ENCODE data around the gene TTC28. TPM values are rescaled to one million over a fixed set of nuclear protein-coding genes. Genes with fewer than 3 reads are reported as not detected.

TTC28 gene
- total RNA-seq, 8 experiments from 2014 or later: 19.2 to 51.4 (median 26.6) TPM

DNA sequence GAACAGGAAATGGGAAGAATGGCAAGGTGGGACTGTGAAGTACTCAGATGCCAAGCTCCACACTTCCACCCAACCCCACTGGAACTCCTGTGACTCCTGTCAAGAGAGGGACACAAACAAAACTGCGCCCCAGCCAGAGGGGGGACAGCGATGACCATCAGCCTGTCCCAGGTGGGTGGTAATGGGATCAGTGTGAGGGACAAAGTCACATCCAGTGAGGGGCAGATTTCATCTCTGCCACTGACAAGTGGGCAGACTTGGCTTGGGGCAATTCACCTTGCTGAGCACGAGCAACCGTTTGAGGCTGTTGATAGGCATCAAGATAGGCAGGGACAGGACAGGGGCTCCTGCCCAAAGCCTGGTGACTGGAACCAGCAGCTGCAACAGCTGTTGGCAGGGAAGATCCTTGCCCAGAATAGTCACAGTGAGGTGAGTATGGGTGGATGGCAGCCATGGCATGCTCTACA lies 655.2 kb downstream of the TTC28 start:
- in situ Hi-C loops (cut with MboI; ENCODE audit: low pct_unique_long_range_greater_than_20kb in 2 of 9, low sequenced_read_pairs in 9 of 9, unreplicated experiment in 9 of 9): loop anchor here in 3 of 9 experiments (25.0 kb wide), 2 partner anchors 137 to 563 kb away; no protein-coding TSS in a partner anchor
- no peak overlapping the region for H3K4me3 ChIP-seq
- H3K4me1 ChIP-seq (replicated peaks in 1 of 2): peaks cover 61 to 62% of the 10 kb centered on the region in 2 donors
- ATAC-seq (replicated peaks in 6 of 8): no peak
- WGBS, 10 experiments: 75 to 100% (median 95%) methylated on average over 1 to 2 of the region's 4 CpGs; no CpG with 5 or more reads in 4 of the 10 experiments
- no peak overlapping the region for H3K27ac ChIP-seq

- in situ Hi-C loops (cut with MboI; ENCODE audit: low pct_unique_long_range_greater_than_20kb in 2 of 9, low sequenced_read_pairs in 9 of 9, unreplicated experiment in 9 of 9): loop anchor here in 3 of 9 experiments (25.0 kb wide), 2 partner anchors 136 to 564 kb away; no protein-coding TSS in a partner anchor
- 67 to 80% methylated on average over 1 of the region's 5 CpGs; no CpG with 5 or more reads in 8 of the 10 experiments for WGBS, 10 experiments
- Histone ChIP-seq H3K27ac (no peak overlapping the region), H3K4me3 (no peak overlapping the region), H3K4me1 (replicated peaks in 1 of 2) (peaks cover 56 to 62% of the 10 kb centered on the region in 2 donors)
- no peak for ATAC-seq (replicated peaks in 6 of 8)
These were observed 655.9 kb downstream of the TTC28 start for GRCh38 chr22:28023774-28024173.

GRCh38 chr22:28023036-28023435 lies 656.6 kb downstream of the TTC28 start:
- peak overlapping the region in 1 of 2 donors; percentile 16 for H3K27ac ChIP-seq
- ATAC-seq (replicated peaks in 6 of 8): no peak
- 80 to 100% (median 90%) methylated on average over 1 to 2 of the region's 5 CpGs; no CpG with 5 or more reads in 3 of the 10 experiments for WGBS, 10 experiments
- no peak overlapping the region for H3K4me3 ChIP-seq
- H3K4me1 ChIP-seq (replicated peaks in 1 of 2): peaks cover 50 to 59% of the 10 kb centered on the region in 2 donors
- in situ Hi-C loops (cut with MboI; ENCODE audit: low pct_unique_long_range_greater_than_20kb in 2 of 9, low sequenced_read_pairs in 9 of 9, unreplicated experiment in 9 of 9): loop anchor here in 3 of 9 experiments (25.0 kb wide), 2 partner anchors 136 to 564 kb away; no protein-coding TSS in a partner anchor

DNA sequence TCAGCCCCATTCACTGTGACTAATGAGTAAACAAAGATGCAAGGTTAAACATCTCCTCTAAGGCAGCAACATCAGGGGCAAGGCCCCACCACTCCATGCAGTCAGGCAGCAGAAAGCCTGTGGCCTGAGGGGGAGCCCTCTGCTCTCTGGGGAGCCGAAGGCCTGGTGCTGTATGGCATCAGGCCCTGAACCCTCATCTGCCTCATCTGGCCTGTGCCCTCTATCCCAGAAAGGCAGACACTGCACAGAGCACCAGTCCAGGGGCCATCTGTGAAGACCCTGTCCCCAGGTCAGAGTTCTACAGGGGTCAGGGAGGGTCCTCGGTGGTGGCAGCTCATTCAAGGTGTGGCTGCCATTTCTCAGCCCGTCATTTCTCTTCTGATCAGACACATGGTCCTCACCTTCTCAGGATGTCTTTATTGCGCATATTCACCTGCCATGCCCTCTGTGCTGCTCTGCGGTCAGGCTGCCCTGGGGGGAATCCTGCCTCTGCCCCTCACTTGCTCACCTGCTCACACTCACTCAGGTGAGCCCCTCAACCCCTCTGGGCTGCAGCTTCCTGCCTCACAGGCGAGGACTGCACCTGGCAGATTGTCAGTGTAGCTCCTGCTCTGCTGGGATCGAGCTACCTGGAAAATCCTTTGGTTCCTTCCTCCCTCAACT lies 657.5 kb downstream of the TTC28 start:
- no peak for ATAC-seq (replicated peaks in 6 of 8)
- H3K4me3 ChIP-seq: no peak overlapping the region
- 60 to 100% (median 90%) methylated on average over 1 to 6 of the region's 7 CpGs; no CpG with 5 or more reads in 5 of the 10 experiments for WGBS, 10 experiments
- in situ Hi-C loops (cut with MboI; ENCODE audit: low pct_unique_long_range_greater_than_20kb in 2 of 9, low sequenced_read_pairs in 9 of 9, unreplicated experiment in 9 of 9): loop anchor here in 3 of 9 experiments (25.0 kb wide), 2 partner anchors 135 to 565 kb away; no protein-coding TSS in a partner anchor
- H3K27ac ChIP-seq: peak overlapping the region; percentile 81 to 87
- peaks cover 44 to 57% of the 10 kb centered on the region in 2 donors for H3K4me1 ChIP-seq (replicated peaks in 1 of 2)

GRCh38 chr22:28021116-28021997 lies 658.3 kb downstream of the TTC28 start:
- Histone ChIP-seq H3K4me3 (peak overlapping the region in 1 of 5 donors; percentile 6), H3K4me1 (replicated peaks in 1 of 2) (peaks cover 42 to 52% of the 10 kb centered on the region in 2 donors), H3K27ac (peak overlapping the region; percentile 81 to 87)
- ATAC-seq (replicated peaks in 6 of 8): peak in 5 of 8 experiments; percentile 1 to 33 (median 23)
- in situ Hi-C loops (cut with MboI; ENCODE audit: low pct_unique_long_range_greater_than_20kb in 2 of 9, low sequenced_read_pairs in 9 of 9, unreplicated experiment in 9 of 9): loop anchor here in 3 of 9 experiments (25.0 kb wide), 2 partner anchors 134 to 566 kb away; no protein-coding TSS in a partner anchor
- 55 to 100% (median 78%) methylated on average over 1 to 6 of the region's 15 CpGs; no CpG with 5 or more reads in 5 of the 10 experiments for WGBS, 10 experiments

DNA sequence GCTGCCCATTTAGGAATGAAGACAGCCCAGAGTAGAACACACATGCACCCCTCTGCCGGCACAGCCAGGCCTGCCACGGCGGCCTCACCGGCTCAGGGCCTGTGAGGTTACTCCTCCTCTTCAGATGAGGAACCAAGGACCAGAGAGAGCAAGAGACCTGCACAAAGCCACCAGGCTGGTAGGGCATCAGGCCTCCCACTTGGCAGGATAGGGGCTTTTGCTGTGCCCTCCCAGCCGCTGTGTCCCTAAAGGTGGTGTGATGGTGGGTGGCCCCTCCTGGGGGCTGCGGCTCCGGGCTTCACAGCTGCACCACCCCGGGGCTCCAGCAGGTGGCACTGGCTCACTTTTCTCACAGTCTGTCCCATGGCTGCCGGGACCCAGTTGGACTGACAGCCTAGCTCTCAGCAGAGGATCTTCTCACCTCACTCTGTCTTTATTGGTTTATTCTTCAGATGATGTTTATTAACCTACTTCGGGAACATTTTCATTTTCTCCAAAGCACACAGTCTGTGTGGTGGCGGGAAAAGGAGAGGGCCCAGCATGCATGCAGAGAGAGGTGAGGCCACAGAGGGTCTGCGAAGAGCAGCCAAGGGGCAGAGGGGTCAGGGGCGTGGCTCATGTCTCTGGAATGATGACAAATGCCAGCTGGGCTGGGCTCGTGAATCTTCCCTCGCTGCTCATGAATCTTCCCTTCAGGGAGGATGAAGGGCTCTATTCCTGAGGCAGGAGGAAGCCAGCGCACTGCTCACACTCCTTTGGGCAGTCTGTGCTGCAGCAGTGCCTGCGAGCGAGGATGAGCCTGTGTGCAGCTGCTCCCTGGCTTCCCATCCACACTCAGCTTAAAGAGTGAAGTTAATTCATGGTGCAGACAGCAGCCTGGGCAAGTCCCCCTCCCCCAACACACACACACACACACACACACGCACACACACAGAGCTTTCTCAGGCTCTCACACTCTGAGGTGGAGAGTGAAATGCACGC lies 659.5 kb downstream of the TTC28 start:
- ATAC-seq (replicated peaks in 6 of 8): peak; percentile 79 to 89 (median 88)
- H3K4me3 ChIP-seq: peak overlapping the region in 2 of 5 donors; percentile 3 to 21
- in situ Hi-C loops (cut with MboI; ENCODE audit: low pct_unique_long_range_greater_than_20kb in 2 of 9, low sequenced_read_pairs in 9 of 9, unreplicated experiment in 9 of 9): loop anchor here in 3 of 9 experiments (25.0 kb wide), 2 partner anchors 133 to 567 kb away; no protein-coding TSS in a partner anchor
- peak overlapping the region; percentile 81 to 87 for H3K27ac ChIP-seq
- peaks cover 52 to 53% of the 10 kb centered on the region in 2 donors for H3K4me1 ChIP-seq (replicated peaks in 1 of 2)
- 4 to 80% (median 8%) methylated on average over 1 to 9 of the region's 20 CpGs; no CpG with 5 or more reads in 5 of the 10 experiments for WGBS, 10 experiments

DNA sequence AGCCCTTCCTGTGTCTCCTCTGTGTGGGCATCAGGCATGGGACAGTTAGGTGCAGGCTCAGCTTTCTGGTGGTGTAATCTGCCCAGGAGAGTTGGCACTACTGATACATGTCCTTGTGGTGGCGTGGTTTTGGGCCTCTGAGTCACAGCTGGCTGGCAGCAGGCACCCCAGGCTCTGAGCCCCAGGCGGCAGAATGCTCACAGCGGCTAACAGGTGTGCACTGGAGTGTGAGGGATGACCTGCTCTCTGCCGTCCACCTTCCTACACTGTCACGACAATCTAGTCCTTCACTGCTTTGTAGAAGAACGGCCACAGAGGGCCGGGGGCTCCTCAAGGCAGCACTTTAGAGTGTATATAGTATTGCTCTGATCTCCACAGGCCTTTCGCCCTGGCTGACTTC lies 660.3 kb downstream of the TTC28 start:
- Histone ChIP-seq H3K27ac (no peak overlapping the region), H3K4me1 (replicated peaks in 1 of 2) (peaks cover 55 to 59% of the 10 kb centered on the region in 2 donors), H3K4me3 (no peak overlapping the region)
- ATAC-seq (replicated peaks in 6 of 8): no peak
- in situ Hi-C loops (cut with MboI; ENCODE audit: low pct_unique_long_range_greater_than_20kb in 2 of 9, low sequenced_read_pairs in 9 of 9, unreplicated experiment in 9 of 9): loop anchor here in 3 of 9 experiments (25.0 kb wide), 2 partner anchors 132 to 568 kb away; no protein-coding TSS in a partner anchor
- WGBS, 10 experiments: 83 to 100% (median 87%) methylated on average over 1 to 3 of the region's 8 CpGs; no CpG with 5 or more reads in 7 of the 10 experiments

DNA sequence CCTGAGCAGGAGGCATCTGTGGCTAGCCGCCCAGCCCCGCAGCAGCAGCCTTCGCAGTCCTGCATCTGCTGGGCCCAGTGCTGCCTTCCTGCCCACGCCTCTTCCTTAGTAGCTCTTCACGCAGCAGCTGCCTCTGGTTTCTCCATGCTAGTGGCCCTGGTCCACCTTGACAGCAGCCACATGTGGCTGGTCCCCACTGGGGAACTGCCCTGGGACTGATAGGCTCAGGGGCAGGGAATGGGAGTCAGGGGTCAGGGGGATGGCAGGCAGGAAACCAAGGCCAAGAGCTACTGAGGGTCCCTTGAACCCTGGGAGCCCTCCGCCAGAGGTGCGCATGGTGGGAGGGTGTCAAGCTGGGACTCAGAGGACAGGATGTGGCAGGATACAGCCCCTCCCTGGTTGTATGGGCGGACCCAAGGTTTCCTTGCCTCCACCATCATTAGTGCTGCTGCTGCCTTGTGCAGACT lies 661.1 kb downstream of the TTC28 start:
- H3K27ac ChIP-seq: no peak overlapping the region
- H3K4me3 ChIP-seq: no peak overlapping the region
- no peak for ATAC-seq (replicated peaks in 6 of 8)
- 60 to 89% (median 82%) methylated on average over 1 to 6 of the region's 8 CpGs; no CpG with 5 or more reads in 7 of the 10 experiments for WGBS, 10 experiments
- peaks cover 56 to 64% of the 10 kb centered on the region in 2 donors for H3K4me1 ChIP-seq (replicated peaks in 1 of 2)
- in situ Hi-C loops (cut with MboI; ENCODE audit: low pct_unique_long_range_greater_than_20kb in 2 of 9, low sequenced_read_pairs in 9 of 9, unreplicated experiment in 9 of 9): loop anchor here in 3 of 9 experiments (25.0 kb wide), 2 partner anchors 131 to 569 kb away; no protein-coding TSS in a partner anchor

DNA sequence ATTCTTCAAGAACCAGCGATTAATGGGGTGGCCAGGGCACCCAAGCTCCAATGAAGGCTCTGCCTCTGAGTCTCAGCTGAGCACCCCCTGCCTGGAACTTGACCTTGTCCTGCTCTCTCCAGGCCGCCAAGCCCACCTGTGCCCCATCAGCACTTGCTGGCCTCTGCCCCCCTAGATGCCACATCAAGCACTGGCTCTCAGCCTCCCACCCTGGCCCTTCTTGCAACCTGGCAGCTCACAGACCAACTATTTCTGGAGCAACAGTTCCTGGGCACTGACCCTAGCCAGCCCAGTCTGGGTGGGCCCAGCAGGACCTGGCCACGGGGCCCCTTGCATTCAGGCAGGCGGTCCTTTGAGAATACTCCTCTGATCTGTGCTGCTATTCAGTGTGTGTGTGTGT lies 661.8 kb downstream of the TTC28 start:
- Histone ChIP-seq H3K4me3 (no peak overlapping the region), H3K27ac (no peak overlapping the region), H3K4me1 (replicated peaks in 1 of 2) (peaks cover 53 to 59% of the 10 kb centered on the region in 2 donors)
- ATAC-seq (replicated peaks in 6 of 8): peak in 1 of 8 experiments; percentile 26
- in situ Hi-C loops (cut with MboI; ENCODE audit: low pct_unique_long_range_greater_than_20kb in 2 of 9, low sequenced_read_pairs in 9 of 9, unreplicated experiment in 9 of 9): loop anchor here in 3 of 9 experiments (25.0 kb wide), 2 partner anchors 131 to 569 kb away; no protein-coding TSS in a partner anchor
- WGBS, 10 experiments: 83% methylated on average over 1 of the region's 4 CpGs; no CpG with 5 or more reads in 9 of the 10 experiments

DNA sequence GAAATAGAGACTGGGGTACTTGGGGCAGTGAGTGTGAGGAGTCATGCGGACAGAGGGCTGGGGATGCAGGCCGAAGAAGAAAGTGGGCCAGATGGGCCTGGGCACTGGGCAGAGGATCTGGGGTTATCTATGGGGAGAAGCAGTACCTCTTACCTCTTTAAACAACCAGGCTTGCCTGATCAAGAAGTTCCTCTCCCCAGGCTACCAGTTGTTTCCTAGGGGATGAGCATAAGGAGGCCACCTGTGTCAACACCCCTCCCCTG lies 662.2 kb downstream of the TTC28 start:
- ATAC-seq (replicated peaks in 6 of 8): peak in 1 of 8 experiments; percentile 28
- 100% methylated on average over 2 of the region's 2 CpGs; no CpG with 5 or more reads in 9 of the 10 experiments for WGBS, 10 experiments
- Histone ChIP-seq H3K27ac (no peak overlapping the region), H3K4me1 (replicated peaks in 1 of 2) (peaks cover 50 to 56% of the 10 kb centered on the region in 2 donors), H3K4me3 (no peak overlapping the region)
- in situ Hi-C loops (cut with MboI; ENCODE audit: low pct_unique_long_range_greater_than_20kb in 2 of 9, low sequenced_read_pairs in 9 of 9, unreplicated experiment in 9 of 9): loop anchor here in 3 of 9 experiments (25.0 kb wide), 2 partner anchors 130 to 570 kb away; no protein-coding TSS in a partner anchor

DNA sequence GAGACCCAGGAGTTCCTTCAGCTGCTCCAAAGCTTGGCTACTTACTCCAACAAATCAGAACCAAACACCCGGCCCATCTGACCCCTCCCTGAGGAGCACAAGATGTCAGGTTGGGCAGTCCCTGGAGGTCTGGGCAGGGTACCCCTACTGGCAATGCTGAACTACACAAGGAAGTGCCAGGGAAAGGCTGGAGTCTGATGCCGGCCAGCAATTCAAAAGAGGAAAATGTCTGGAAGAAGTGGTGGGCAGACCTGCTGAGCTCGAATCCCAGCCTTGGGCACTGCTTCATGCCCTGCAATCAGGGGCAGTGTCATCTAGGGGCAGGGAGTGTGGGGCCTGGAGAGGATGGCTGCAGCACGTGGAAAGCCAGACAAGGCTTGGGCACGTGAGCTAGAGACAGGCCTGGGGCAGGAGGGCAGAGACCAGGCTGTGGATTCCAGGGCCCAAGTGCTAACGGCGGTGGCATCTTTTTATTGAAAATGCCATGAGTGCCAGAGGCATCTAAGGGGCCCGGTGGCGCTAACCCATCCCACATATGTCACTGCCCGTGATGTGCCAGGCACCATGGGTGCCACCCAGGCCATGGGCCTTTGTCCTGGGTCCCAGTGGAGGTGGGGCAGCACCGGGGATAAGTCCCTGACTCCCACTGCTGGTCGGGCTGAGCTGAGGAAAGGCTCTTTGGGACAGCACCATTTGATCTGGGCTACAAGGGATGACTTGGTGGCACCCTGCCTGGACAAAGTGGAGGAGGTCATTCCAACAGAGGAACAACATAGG lies 662.7 kb downstream of the TTC28 start:
- no peak overlapping the region for H3K27ac ChIP-seq
- no peak for ATAC-seq (replicated peaks in 6 of 8)
- peaks cover 45 to 50% of the 10 kb centered on the region in 2 donors for H3K4me1 ChIP-seq (replicated peaks in 1 of 2)
- 74 to 100% (median 100%) methylated on average over 1 to 7 of the region's 12 CpGs; no CpG with 5 or more reads in 4 of the 10 experiments for WGBS, 10 experiments
- no peak overlapping the region for H3K4me3 ChIP-seq
- in situ Hi-C loops (cut with MboI; ENCODE audit: low pct_unique_long_range_greater_than_20kb in 2 of 9, low sequenced_read_pairs in 9 of 9, unreplicated experiment in 9 of 9): loop anchor here in 3 of 9 experiments (25.0 kb wide), 2 partner anchors 130 to 570 kb away; no protein-coding TSS in a partner anchor

All from motor neuron (in vitro differentiated cells).